Colonic mucosa (tissue), 4 donors: ENCODE measurements around the gene RPLP2. TPM values are rescaled to one million over a fixed set of nuclear protein-coding genes. Genes with fewer than 3 reads are reported as not detected.
A peak's percentile ranks its signal among the peaks of the same experiment; 100 is the strongest.

Experiments used
- DNase-seq: peaks from one replicate; pipeline ENCODE4 v3.0.0-alpha.2; 2020
- H3K27ac ChIP-seq: fragments of 200-600 bp; one replicate; pipeline ENCODE4 v1.8.0; 2021
- H3K27me3 ChIP-seq: fragments of 200-600 bp; one replicate; pipeline ENCODE4 v1.8.0; 2021
- H3K36me3 ChIP-seq: fragments of 200-600 bp; one replicate; pipeline ENCODE4 v1.8.0; 2021
- H3K4me1 ChIP-seq: fragments of 200-600 bp; one replicate; pipeline ENCODE4 v1.8.0; 2021; ENCODE audit warnings: mild to moderate bottlenecking
- H3K4me3 ChIP-seq: fragments of 200-600 bp; one replicate; pipeline ENCODE4 v1.8.0; 2021
- H3K9ac ChIP-seq, 2 donors: one replicate each; pipeline ENCODE4 v1.7.0; 2013; ENCODE audit warnings: control low read depth in 2 of 2, low read depth in 2 of 2, low read length in 2 of 2
- H3K9me3 ChIP-seq: fragments of 200-600 bp; one replicate; pipeline ENCODE4 v1.8.0; 2021
- intact Hi-C: fragments of 100-400 bp; cut with DNase I; formaldehyde crosslinking; loops from one replicate; pipeline ENCODE4 v1.14.1; 2022
- total RNA-seq, 2 donors: library from RNA; stranded (reverse); fragmentation: NEBNext Ultra II Directional in 1 of 2; extraction: Animal tissue kit (Norgen Biotek cat#: 25700) in 1 of 2; gene quantifications; one replicate each; pipeline ENCODE4 v1.2.1, GENCODE V29; 2021
- TF ChIP-seq, protein P1 (sequence below): fragments of 200-600 bp; IDR thresholded peaks from one replicate; pipeline ENCODE4 v1.8.0; 2022; ENCODE audit warnings: antibody characterized with exemption, mild to moderate bottlenecking
- donor health status: healthy.
- donor health status: DM: no; HTN: no; CAD: no.
- donor health status: DM: no; HTN: no; CAD: no.

Gene RPLP2
- total RNA-seq, 2 donors from 2014 or later = 2,068 to 2,303 TPM

DNA sequence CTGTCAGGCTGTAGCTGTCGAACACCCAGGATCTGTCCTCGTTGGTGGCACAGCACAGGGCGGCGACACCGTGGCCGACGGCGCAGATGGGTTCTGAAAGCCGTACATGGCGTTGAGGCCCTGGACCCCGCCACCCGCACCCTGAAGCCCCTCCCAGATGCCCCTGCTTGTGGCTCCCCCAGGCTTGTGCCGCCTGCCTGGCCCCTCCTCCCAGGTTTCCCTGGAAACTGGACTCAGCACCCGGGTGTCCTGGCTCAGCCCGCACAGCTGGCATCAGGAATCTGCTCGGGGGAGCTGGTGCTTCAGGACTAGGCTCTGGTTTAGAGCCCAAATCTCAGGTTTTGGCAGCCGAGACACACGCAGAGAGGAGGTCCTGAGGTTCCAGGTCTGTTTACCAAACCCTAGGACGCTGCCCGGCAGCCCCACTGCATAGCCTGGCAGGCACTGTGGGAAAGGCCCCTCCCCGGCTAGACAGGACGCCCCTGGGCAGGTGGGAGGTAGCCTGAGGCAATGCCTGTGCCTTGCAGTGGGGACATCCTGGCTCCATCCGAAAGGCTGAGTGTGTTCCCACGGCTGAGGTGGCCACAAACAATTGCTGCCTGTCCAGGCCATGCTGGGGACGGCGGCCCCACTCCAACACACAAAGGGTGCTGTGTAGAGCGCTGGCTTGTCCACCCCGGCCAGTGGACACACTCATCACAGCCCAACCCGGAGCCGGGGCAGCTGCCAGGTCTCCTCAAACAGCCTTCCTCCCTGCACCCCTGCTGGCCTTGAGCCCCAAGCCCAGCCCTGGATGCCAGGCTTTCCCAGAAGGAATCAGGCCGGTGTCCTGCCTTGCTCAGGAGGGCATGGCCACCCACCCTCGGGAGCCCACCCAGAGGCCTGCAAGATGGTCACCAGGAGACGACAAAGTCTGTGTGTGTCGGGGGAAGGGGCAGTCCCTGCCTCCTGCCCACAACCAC lies 37.1 kb upstream of the RPLP2 start:
- Histone ChIP-seq H3K9me3 (no peaks in the 10 kb centered on the region), H3K9ac (no peak overlapping the region), H3K36me3 (peaks cover 3% of the 10 kb centered on the region), H3K27ac (no peak overlapping the region), H3K4me3 (no peak overlapping the region), H3K4me1 (peaks cover 16% of the 10 kb centered on the region), H3K27me3 (no peaks in the 10 kb centered on the region)
- TF ChIP-seq, protein P1, sequence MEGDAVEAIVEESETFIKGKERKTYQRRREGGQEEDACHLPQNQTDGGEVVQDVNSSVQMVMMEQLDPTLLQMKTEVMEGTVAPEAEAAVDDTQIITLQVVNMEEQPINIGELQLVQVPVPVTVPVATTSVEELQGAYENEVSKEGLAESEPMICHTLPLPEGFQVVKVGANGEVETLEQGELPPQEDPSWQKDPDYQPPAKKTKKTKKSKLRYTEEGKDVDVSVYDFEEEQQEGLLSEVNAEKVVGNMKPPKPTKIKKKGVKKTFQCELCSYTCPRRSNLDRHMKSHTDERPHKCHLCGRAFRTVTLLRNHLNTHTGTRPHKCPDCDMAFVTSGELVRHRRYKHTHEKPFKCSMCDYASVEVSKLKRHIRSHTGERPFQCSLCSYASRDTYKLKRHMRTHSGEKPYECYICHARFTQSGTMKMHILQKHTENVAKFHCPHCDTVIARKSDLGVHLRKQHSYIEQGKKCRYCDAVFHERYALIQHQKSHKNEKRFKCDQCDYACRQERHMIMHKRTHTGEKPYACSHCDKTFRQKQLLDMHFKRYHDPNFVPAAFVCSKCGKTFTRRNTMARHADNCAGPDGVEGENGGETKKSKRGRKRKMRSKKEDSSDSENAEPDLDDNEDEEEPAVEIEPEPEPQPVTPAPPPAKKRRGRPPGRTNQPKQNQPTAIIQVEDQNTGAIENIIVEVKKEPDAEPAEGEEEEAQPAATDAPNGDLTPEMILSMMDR = no peak
- DNase-seq = no peak
- intact Hi-C loops = no loop called here

DNA sequence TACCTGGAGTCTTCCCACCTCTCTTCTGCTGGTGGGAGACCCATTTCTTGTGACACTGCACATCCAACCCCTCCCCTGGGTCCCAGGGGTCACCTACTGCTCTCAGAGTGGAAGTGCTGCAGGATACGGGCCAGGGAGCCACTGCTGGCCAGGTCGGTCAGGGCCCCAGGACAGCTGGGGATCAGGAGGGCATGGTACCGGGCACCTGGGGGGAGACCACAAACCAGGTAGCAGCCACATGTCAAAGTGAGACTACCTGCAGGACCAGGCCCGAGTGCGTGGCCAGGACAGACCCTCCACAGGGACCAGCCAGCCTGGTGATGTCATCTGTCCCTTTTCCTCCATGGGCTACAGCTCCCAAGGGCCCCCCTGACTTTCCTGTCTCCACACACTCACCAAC lies 36.3 kb upstream of the RPLP2 start:
- no peak overlapping the region for H3K27ac ChIP-seq
- H3K4me1 ChIP-seq = peaks cover 16% of the 10 kb centered on the region
- TF ChIP-seq, protein P1 = no peak
- no peaks in the 10 kb centered on the region for H3K9me3 ChIP-seq
- no peak overlapping the region for H3K4me3 ChIP-seq
- H3K9ac ChIP-seq = no peak overlapping the region
- no peaks in the 10 kb centered on the region for H3K27me3 ChIP-seq
- intact Hi-C loops = no loop called here
- no peak for DNase-seq
- H3K36me3 ChIP-seq = peaks cover 3% of the 10 kb centered on the region

DNA sequence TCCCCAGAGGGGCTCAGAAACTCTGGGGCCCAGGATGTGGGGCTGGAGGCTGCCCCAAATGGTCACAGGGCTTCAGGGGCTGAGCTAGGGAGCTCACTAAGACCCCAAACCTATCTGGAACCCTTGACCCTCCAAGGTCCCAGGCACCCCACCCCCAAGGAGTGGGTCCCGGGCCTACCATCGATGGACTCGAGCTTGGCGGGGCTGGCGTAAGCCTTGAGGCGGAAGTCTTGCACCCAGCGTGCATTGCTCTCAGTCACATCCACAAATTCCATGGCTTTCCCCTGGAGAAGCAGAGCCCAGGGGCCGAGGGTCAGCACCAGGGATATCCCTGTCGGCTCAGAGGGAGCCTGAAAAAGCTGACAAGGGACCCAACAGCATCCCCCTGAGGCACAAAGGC lies 35.9 kb upstream of the RPLP2 start:
- no peaks in the 10 kb centered on the region for H3K27me3 ChIP-seq
- H3K27ac ChIP-seq = no peak overlapping the region
- peaks cover 3% of the 10 kb centered on the region for H3K36me3 ChIP-seq
- no peaks in the 10 kb centered on the region for H3K9me3 ChIP-seq
- DNase-seq = no peak
- peaks cover 16% of the 10 kb centered on the region for H3K4me1 ChIP-seq
- H3K9ac ChIP-seq = no peak overlapping the region
- H3K4me3 ChIP-seq = no peak overlapping the region
- intact Hi-C loops = no loop called here
- TF ChIP-seq, protein P1 = no peak

DNA sequence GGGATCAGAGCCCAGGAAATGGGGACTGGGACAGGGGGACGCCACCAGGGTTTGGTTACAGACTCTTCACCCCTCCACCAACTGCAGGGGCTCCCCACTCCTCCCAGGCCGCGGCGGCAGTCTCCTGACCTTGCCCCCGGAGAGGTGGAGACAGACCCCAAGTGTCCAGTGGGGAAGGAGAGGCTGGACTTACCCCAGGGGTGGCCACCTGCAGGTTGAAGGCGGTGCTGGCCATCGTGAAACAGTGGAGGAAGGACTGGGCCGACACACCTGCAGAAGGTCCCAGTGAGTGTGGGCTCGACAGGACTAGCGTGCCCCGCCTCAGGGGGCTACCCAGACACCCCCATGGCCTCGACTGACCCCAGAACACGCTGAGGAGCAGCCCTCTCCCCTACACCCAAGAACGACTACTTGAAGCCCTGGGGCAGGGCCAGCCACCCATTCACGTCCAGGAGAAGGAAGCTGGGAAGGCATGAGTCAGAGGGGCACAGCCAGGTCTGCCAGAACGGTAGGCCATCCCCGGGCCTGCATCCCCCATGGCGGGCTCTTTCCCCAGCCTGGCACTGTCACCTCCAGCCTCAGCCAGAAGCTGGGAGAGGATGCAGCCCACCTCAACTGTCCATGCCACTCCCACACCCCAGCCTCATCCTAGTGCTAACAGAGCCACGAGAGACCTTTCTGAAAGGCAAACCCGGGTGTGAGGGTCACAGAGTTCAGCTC lies 34.7 kb upstream of the RPLP2 start:
- H3K4me1 ChIP-seq = peaks cover 16% of the 10 kb centered on the region
- no peak overlapping the region for H3K27ac ChIP-seq
- peak overlapping the region in 1 of 2 donors; percentile 38 for H3K9ac ChIP-seq
- intact Hi-C loops = no loop called here
- no peak for DNase-seq
- no peak overlapping the region for H3K4me3 ChIP-seq
- TF ChIP-seq, protein P1 = no peak
- H3K36me3 ChIP-seq = peaks cover 3% of the 10 kb centered on the region
- H3K27me3 ChIP-seq = no peaks in the 10 kb centered on the region
- no peaks in the 10 kb centered on the region for H3K9me3 ChIP-seq

DNA sequence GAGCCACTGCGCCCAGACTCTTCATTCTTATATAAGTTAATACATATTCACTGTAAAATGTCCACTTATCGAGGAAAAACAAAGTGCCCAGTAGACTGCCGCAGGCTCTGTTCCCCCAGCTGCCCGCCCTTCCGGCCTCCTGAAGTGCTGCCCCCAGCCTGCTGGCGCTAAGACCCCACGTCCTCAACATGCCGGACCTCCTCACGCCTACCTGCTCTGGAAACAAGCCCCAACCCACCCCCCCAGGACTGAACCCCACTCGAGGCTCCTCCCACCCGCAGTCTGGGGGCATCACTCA lies 33.6 kb upstream of the RPLP2 start:
- H3K4me3 ChIP-seq = peak overlapping the region; percentile 72
- no peaks in the 10 kb centered on the region for H3K36me3 ChIP-seq
- no peaks in the 10 kb centered on the region for H3K27me3 ChIP-seq
- no peak for DNase-seq
- H3K9ac ChIP-seq = peak overlapping the region; percentile 85 to 93
- H3K4me1 ChIP-seq = peaks cover 16% of the 10 kb centered on the region
- no peaks in the 10 kb centered on the region for H3K9me3 ChIP-seq
- intact Hi-C loops = no loop called here
- TF ChIP-seq, protein P1 = no peak
- no peak overlapping the region for H3K27ac ChIP-seq
